OCI-M2 (cell line): ENCODE data around the gene TUBB.
"Not testable (repeated sequence)": the region's sequence is repeated elsewhere in the genome, so short reads cannot be mapped to it uniquely, and the experiment has no call there.

Experiments used
- DNase-seq: peaks from one replicate; lab custom pipeline; 2025; ENCODE audit not compliant: unreplicated experiment; lab: John Stamatoyannopoulos, UW

The TUBB gene

GRCh38 chr6:30759575-30760239, 39.6 kb downstream of the TUBB start:
- DNase-seq, result no peak

DNA sequence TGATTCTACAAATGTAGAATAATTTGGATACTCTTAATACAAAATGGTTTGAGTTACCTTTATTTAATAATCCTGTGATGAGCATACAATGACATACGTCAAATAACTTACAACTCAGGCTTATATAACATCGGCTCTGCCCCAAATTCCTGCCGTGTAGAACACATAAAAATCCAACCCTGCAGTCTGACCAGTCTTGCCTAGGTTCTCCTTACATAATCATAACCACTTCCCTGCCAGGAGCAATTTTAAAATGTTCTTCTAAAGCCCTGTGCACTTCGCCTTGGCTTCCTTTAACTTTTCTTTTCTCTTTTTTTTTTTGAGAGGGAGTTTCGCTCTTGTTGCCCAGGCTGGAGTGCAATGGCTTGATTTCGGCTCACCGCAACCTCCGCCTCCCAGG, 40.4 kb downstream of the TUBB start:
- no peak for DNase-seq

DNA sequence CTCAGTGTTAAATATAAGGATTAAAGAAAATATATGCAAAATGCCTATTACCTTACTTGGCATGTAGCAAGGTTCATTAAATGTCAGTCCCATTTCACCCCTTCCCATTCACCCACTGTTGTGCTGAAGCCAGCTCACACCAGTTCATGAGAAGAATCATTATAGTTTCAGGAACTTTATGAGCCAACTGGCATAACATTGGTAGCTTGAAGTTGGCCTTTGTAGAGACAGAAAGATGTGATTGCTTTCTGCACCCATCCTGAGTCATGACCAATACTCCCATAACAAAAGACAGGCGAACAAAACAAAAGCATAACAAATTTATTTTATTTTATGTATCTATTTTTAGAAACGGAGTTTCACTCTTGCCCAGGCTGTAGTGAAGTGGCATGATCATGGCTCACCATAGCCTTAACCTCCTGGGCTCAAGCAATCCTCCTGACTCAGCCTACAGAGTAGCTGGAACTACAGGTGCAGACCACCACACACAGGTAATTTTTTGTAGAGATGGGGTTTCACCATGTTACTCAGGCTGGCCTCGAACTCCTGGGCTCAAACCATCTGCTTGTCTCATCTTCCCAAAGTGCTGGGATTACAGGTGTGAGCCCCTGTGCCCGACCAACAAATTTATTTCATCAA, 41.8 kb downstream of the TUBB start:
- no peak for DNase-seq

GRCh38 chr6:30763155-30763617, 43.0 kb downstream of the TUBB start:
- no peak for DNase-seq

- DNase-seq, result no peak
Measured at GRCh38 chr6:30763618-30764489, 43.7 kb downstream of the TUBB start.

DNA sequence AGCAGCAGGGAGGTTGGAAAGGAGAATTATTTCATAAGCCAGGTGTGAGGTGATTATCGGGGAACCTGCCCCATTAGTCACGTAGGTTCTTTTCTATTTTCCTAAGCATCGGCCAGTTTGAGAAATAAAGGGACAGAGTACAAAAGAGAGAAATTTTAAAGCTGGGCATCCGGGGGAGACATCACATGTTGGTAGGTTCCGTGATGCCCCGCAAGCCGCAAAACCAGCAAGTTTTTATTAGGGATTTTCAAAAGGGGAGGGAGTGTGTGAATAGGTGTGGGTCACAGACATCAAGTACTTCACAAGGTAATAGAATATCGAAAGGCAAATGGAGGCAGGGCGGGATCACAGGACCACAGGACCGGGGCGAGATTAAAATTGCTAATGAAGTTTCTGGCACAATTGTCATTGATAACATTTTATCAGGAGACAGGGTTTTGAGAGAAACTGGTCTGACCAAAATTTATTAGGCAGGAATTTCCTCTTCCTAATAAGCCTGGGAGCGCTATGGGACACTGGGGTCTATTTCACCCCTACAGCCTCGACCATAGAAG, 44.4 kb downstream of the TUBB start:
- DNase-seq, result not testable (repeated sequence)

GRCh38 chr6:30765495-30765894, 45.3 kb downstream of the TUBB start:
- DNase-seq, result not testable (repeated sequence)

GRCh38 chr6:30766461-30767157, 46.5 kb downstream of the TUBB start:
- no peak for DNase-seq

GRCh38 chr6:30767158-30767943, 47.2 kb downstream of the TUBB start:
- no peak for DNase-seq

DNA sequence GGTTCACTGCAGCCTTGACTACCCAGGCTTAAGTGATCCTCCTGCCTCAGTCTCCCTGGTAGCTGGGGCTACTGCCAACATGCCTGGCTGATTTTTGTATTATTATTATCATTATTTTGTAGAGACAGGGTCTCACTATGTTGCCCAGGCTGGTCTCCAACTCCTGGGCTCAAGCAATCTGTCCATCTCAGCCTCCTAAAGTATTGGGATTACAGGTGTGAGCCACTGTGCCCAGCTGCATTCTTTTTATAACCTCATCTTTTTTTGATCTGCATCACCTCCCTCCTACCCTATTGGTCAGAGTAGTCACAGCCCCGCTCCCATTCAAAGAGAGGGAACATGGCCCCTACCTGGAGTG, 47.8 kb downstream of the TUBB start:
- no peak for DNase-seq

DNA sequence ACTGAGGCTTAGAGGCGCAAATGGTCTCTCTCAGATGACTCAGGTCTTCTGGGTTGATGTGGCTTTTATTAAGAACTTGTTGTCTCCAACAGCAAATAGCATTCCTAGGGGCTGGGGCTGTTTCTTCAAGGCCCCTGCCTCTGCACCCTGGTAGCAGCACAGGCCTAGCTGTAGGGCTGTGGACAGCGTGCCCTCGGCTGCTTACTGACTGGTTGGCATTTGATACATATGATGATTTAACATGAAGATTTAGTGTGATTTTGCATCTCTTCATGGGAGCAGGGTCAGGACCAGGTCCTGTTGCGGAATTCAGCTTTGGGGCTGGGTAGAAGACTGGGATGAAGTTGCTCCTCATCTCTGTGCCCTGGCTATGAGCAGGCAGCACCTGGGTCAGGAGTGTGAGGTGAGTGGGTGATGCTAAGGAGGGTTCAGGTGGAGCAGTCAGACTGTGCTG, 48.5 kb downstream of the TUBB start:
- DNase-seq, result no peak

DNA sequence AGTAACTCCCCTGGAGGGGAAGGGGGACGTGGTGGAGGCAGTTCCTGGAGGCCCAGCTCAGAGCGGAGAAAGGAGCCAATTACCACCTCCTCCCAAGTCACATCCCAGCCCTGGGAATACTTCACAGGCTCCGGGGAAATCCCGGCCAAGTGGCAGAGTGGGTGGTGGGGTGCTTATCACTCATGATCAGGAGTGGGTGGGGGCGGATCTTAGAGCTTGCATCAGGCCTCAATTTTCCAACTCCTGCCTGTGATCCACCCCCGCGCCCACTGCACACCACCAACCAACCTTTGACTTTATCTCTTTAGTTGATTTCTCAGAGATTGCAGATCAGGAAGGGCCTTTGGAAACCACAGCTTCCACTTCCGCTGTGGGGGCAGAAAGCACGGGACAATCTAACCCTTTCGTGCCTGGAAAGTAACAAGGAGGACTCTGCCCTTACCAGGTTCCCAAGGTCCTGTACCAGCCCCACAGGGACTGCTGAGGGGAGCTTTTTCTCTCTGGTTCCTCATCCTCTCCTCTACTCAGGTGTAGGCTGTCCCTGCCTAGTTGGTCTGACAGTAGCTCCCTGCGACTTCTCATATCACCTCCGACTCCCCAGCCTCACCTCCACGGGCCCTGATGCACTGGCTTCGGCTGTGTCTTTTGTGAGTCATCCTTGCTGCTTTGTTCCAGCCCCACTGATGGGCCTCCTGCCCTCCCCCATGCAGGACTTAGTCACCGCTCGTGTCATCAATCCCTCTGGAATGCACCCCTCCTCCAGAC, 49.1 kb downstream of the TUBB start:
- DNase-seq, result no peak

GRCh38 chr6:30769853-30770524, 49.8 kb downstream of the TUBB start:
- DNase-seq, result no peak

GRCh38 chr6:30770592-30770991, 50.4 kb downstream of the TUBB start:
- no peak for DNase-seq

DNA sequence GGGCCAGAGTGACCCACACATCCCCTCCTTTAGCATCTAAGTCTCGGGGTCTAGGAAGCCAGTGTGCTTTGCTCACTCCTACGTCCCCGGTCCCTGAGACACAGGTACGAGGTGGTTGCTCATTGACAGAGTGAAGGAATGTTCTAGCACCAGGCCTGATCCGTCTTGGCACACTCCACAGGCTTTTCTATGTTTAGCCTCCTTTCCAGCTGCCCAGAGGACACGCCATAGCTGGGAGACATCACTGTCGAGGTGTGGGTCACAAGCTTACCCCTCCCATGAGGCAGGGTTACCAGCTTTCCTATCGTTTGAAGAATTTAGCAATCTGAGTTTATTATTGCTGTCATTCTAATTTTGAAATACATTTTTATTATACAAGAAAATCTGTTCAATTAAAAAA, 54.5 kb downstream of the TUBB start:
- DNase-seq, result no peak
